Activated CD8-positive, alpha-beta memory T cell treated with anti-CD3 and anti-CD28 coated beads for 24 hours (primary cell): ENCODE data around the gene LY9.

Source experiments
- DNase-seq: peaks from one replicate; pipeline ENCODE4 v3.0.0-alpha.2; 2020

The LY9 gene

GRCh38 chr1:160806784-160807183 lies 10.8 kb downstream of the LY9 start:
- DNase-seq = no peak

GRCh38 chr1:160807247-160807646 lies 11.3 kb downstream of the LY9 start:
- DNase-seq = no peak

GRCh38 chr1:160807738-160808137 lies 11.8 kb downstream of the LY9 start:
- DNase-seq = no peak

- no peak for DNase-seq
Measured at GRCh38 chr1:160808289-160808688, 12.3 kb downstream of the LY9 start.

GRCh38 chr1:160810486-160810885 lies 14.5 kb downstream of the LY9 start:
- DNase-seq = no peak

- DNase-seq = no peak
Measured at GRCh38 chr1:160811147-160811546, 15.2 kb downstream of the LY9 start.

- DNase-seq = no peak
Measured at GRCh38 chr1:160813215-160813614, 17.2 kb downstream of the LY9 start.

- DNase-seq = no peak
Measured at GRCh38 chr1:160814316-160814715, 18.3 kb downstream of the LY9 start.

GRCh38 chr1:160814856-160815255 lies 18.9 kb downstream of the LY9 start:
- no peak for DNase-seq

- peak; percentile 24 for DNase-seq
Measured at GRCh38 chr1:160818207-160818937, 22.4 kb downstream of the LY9 start.

- DNase-seq = no peak
Measured at GRCh38 chr1:160819186-160819585, 23.2 kb downstream of the LY9 start.

- DNase-seq = no peak
Measured at GRCh38 chr1:160821627-160822026, 25.7 kb downstream of the LY9 start.

- DNase-seq = no peak
Measured at GRCh38 chr1:160823296-160823695, 27.3 kb downstream of the LY9 start.

- DNase-seq = peak; percentile 24
Measured at GRCh38 chr1:160826546-160826945, 30.6 kb downstream of the LY9 start.

GRCh38 chr1:160827418-160827817 lies 31.4 kb downstream of the LY9 start:
- no peak for DNase-seq

GRCh38 chr1:160829766-160830165 lies 33.8 kb downstream of the LY9 start:
- DNase-seq = peak; percentile 53

- peak; percentile 89 for DNase-seq
Measured at GRCh38 chr1:160830321-160831153, 34.6 kb downstream of the LY9 start.

GRCh38 chr1:160834945-160835565 lies 39.1 kb downstream of the LY9 start:
- peak; percentile 66 for DNase-seq

GRCh38 chr1:160835751-160836150 lies 39.8 kb downstream of the LY9 start:
- peak; percentile 44 for DNase-seq

GRCh38 chr1:160836561-160836960 lies 40.6 kb downstream of the LY9 start:
- peak; percentile 66 for DNase-seq

GRCh38 chr1:160836981-160837557 lies 41.1 kb downstream of the LY9 start:
- DNase-seq = peak; percentile 60

- peak; percentile 89 for DNase-seq
Measured at GRCh38 chr1:160837558-160838205, 41.7 kb downstream of the LY9 start.

- peak; percentile 65 for DNase-seq
Measured at GRCh38 chr1:160838888-160839287, 42.9 kb downstream of the LY9 start.
